T-helper 2 cell treated with Interferon-gamma antibody and Interleukin-4, amounts not matched to agents 5 μg/mL and 100 μg/mL, for 36 hours (primary cell): ENCODE measurements around the gene RAET1E.
"Not testable (repeated sequence)": the region's sequence is repeated elsewhere in the genome, so short reads cannot be mapped to it uniquely, and the experiment has no call there.

Experiments
- DNase-seq: peaks from one replicate; pipeline ENCODE4 v3.0.0; 2021; ENCODE audit warnings: low spot score
- H3K27ac Mint-ChIP-seq: one replicate; pipeline ENCODE4 v1.8.0; 2021; ENCODE audit warnings: mild to moderate bottlenecking, mixed read lengths
- H3K27me3 Mint-ChIP-seq: one replicate; pipeline ENCODE4 v1.8.0; 2021; ENCODE audit warnings: low read depth, mixed read lengths
- H3K36me3 Mint-ChIP-seq: one replicate; pipeline ENCODE4 v1.8.0; 2021; ENCODE audit warnings: low read depth, mixed read lengths
- H3K4me1 Mint-ChIP-seq: one replicate; pipeline ENCODE4 v1.8.0; 2021; ENCODE audit warnings: low read depth, mixed read lengths
- H3K4me3 Mint-ChIP-seq: one replicate; pipeline ENCODE4 v1.8.0; 2022; ENCODE audit warnings: mild to moderate bottlenecking, moderate library complexity, mixed read lengths
- H3K9me3 Mint-ChIP-seq: one replicate; pipeline ENCODE4 v1.8.0; 2021; ENCODE audit warnings: mixed read lengths

Gene RAET1E

DNA sequence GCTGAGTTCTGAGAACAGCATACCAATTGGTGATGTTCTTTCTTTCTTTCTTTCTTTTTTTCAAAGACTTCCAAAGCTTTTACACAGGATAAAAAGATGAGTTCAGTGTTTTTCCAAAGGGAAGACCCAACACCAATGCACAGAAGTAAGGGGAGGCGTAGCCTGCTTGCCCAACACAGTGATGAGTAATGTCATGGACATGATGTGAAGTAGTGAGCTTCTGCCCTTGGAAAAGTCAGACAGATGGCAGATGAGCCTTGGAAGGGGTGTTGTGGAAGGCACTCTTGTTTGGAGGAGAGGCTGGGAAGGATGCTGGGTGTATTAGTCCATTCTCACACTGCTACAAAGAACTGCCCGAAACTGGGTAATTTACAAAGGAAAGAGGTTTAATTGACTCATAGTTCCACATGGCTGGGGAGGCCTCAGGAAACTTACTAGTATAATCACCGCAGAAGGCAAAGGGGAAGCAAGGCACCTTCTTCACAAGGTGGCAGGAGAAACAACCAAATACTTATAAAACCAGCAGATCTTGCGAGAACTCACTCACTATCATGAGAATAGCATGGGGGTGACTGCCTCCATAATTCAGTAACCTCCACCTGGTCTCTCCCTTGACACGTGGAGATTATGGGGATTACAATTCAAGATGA is 46.3 kb downstream of the RAET1E start:
- Mint-ChIP-seq H3K9me3 (no peaks in the 10 kb centered on the region), H3K27ac (no peak overlapping the region), H3K27me3 (peaks cover 30% of the 10 kb centered on the region), H3K36me3 (no peaks in the 10 kb centered on the region), H3K4me3 (no peak overlapping the region), H3K4me1 (peaks cover 14% of the 10 kb centered on the region)
- no peak for DNase-seq

DNA sequence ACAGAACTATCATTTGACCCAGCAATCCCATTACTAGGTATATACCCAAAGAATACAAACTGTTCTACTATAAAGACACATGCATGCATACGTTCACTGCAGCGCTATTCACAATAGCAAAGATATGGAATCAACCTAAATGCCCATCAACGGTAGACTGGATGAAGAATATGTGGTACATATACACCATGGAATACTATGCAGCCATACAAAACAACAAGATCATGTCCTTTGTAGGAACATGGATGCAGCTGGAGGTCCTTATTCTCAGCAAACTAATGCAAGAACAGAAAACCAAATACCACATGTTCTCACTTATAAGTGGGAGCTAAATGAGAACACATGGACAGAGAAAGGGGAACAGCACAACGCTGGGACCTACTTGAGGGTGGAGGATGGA is 49.6 kb downstream of the RAET1E start:
- not testable (repeated sequence) for DNase-seq, H3K9me3 Mint-ChIP-seq, H3K36me3 Mint-ChIP-seq, H3K27ac Mint-ChIP-seq, H3K4me3 Mint-ChIP-seq
- H3K27me3 Mint-ChIP-seq, result peaks cover 37% of the 10 kb centered on the region
- peaks cover 17% of the 10 kb centered on the region for H3K4me1 Mint-ChIP-seq
